ENCODE data around the gene C2orf68. TPM values are rescaled to one million over a fixed set of nuclear protein-coding genes. Genes with fewer than 3 reads are reported as not detected.
A peak's percentile ranks its signal among the peaks of the same experiment; 100 is the strongest.

The C2orf68 gene
- total RNA-seq, 2 donors from 2014 or later = 9.9 to 14.5 TPM

- TF ChIP-seq CTCF (IDR thresholded peaks at IDR 0.05) (no peak), POLR2A (IDR thresholded peaks at IDR 0.05) (no peak)
- ATAC-seq = peak; percentile 10
- Histone ChIP-seq H3K36me3 (replicated peaks in 1 of 2; ENCODE audit: insufficient read depth in 1 of 2, low read depth in 2 of 2) (no peaks in the 10 kb centered on the region), H3K4me1 (peaks cover 74% of the 10 kb centered on the region), H3K9me3 (no peaks in the 10 kb centered on the region), H3K27ac (peak overlapping the region; percentile 49 to 79 (median 70)), H3K27me3 (no peaks in the 10 kb centered on the region), H3K4me3 (no peak overlapping the region)
- intact Hi-C loops (cut with DNase I) = no loop called here
- peak in 3 of 4 donors; percentile 51 to 67 (median 53) for DNase-seq
- WGBS, 2 donors = 50 to 52% methylated on average over 7 of the region's 7 CpGs
Measured at GRCh38 chr2:85589982-85590791, 21.7 kb downstream of the C2orf68 start.

- H3K4me1 ChIP-seq = peaks cover 75% of the 10 kb centered on the region
- TF ChIP-seq CTCF (IDR thresholded peaks at IDR 0.05) = no peak
- no peak for TF ChIP-seq POLR2A (IDR thresholded peaks at IDR 0.05)
- H3K9me3 ChIP-seq = no peaks in the 10 kb centered on the region
- WGBS, 2 donors = 89 to 91% methylated on average over 4 of the region's 4 CpGs
- H3K27ac ChIP-seq = peak overlapping the region in 2 of 4 donors; percentile 75 to 79
- H3K27me3 ChIP-seq = no peaks in the 10 kb centered on the region
- no peaks in the 10 kb centered on the region for H3K36me3 ChIP-seq (replicated peaks in 1 of 2; ENCODE audit: insufficient read depth in 1 of 2, low read depth in 2 of 2)
- intact Hi-C loops (cut with DNase I) = no loop called here
- H3K4me3 ChIP-seq = no peak overlapping the region
- no peak for ATAC-seq
- DNase-seq = no peak
Measured at GRCh38 chr2:85589181-85589580, 22.7 kb downstream of the C2orf68 start.

- H3K27ac ChIP-seq = peak overlapping the region in 2 of 4 donors; percentile 30 to 79
- 74 to 83% methylated on average over 4 of the region's 4 CpGs for WGBS, 2 donors
Measured at GRCh38 chr2:85588645-85589044, 23.2 kb downstream of the C2orf68 start.

GRCh38 chr2:85588236-85588635 is 23.6 kb downstream of the C2orf68 start:
- intact Hi-C loops (cut with DNase I) = no loop called here
- peak overlapping the region in 2 of 4 donors; percentile 49 to 79 for H3K27ac ChIP-seq
- DNase-seq = no peak
- H3K4me1 ChIP-seq = peaks cover 73% of the 10 kb centered on the region
- no peaks in the 10 kb centered on the region for H3K36me3 ChIP-seq (replicated peaks in 1 of 2; ENCODE audit: insufficient read depth in 1 of 2, low read depth in 2 of 2)
- ATAC-seq = no peak
- no peaks in the 10 kb centered on the region for H3K9me3 ChIP-seq
- no peaks in the 10 kb centered on the region for H3K27me3 ChIP-seq
- TF ChIP-seq POLR2A (IDR thresholded peaks at IDR 0.05) (no peak), CTCF (IDR thresholded peaks at IDR 0.05) (no peak)
- no peak overlapping the region for H3K4me3 ChIP-seq
- WGBS, 2 donors = 85 to 86% methylated on average over 3 to 4 of the region's 4 CpGs

More at GRCh38 chr2:85588645-85589044, 23.2 kb downstream of the C2orf68 start:
- TF ChIP-seq CTCF (IDR thresholded peaks at IDR 0.05) (no peak), POLR2A (IDR thresholded peaks at IDR 0.05) (no peak)
- intact Hi-C loops (cut with DNase I) = no loop called here
- no peak overlapping the region for H3K4me3 ChIP-seq
- H3K36me3 ChIP-seq (replicated peaks in 1 of 2; ENCODE audit: insufficient read depth in 1 of 2, low read depth in 2 of 2) = no peaks in the 10 kb centered on the region
- DNase-seq (no peak), ATAC-seq (no peak)
- H3K27me3 ChIP-seq = no peaks in the 10 kb centered on the region
- H3K9me3 ChIP-seq = no peaks in the 10 kb centered on the region
- H3K4me1 ChIP-seq = peaks cover 75% of the 10 kb centered on the region

- peaks cover 55% of the 10 kb centered on the region for H3K4me1 ChIP-seq
- 79 to 83% methylated on average over 1 of the region's 1 CpG for WGBS, 2 donors
- DNase-seq = no peak
- ATAC-seq = peak; percentile 33
- H3K27me3 ChIP-seq = no peaks in the 10 kb centered on the region
- TF ChIP-seq POLR2A (IDR thresholded peaks at IDR 0.05) (no peak), CTCF (IDR thresholded peaks at IDR 0.05) (no peak)
- intact Hi-C loops (cut with DNase I) = no loop called here
- peak overlapping the region; percentile 73 to 88 (median 78) for H3K27ac ChIP-seq
- no peaks in the 10 kb centered on the region for H3K9me3 ChIP-seq
- peaks cover 0 to 4% of the 10 kb centered on the region in 2 donors for H3K36me3 ChIP-seq (replicated peaks in 1 of 2; ENCODE audit: insufficient read depth in 1 of 2, low read depth in 2 of 2)
- no peak overlapping the region for H3K4me3 ChIP-seq
Measured at GRCh38 chr2:85585781-85586105, 26.1 kb downstream of the C2orf68 start.
